HEK293 (cell line): Measurements from ENCODE around the gene COL18A1.

Source experiments
- ZNF138 ChIP-seq: fragments of 450-650 bp; formaldehyde crosslinking; IDR thresholded peaks from 2 replicates; pipeline ENCODE4 v1.5.1; 2016; ENCODE audit warnings: missing biosample characterization, missing genetic modification characterization, borderline replicate concordance
- ZNF423 ChIP-seq: fragments of 450-650 bp; formaldehyde crosslinking; IDR thresholded peaks from 2 replicates; pipeline ENCODE4 v1.5.1; 2016; ENCODE audit warnings: missing biosample characterization, missing genetic modification characterization
- TF ChIP-seq, protein P1 (sequence below): fragments of 450-650 bp; formaldehyde crosslinking; IDR thresholded peaks from 2 replicates; pipeline ENCODE4 v1.5.1; 2016; ENCODE audit warnings: missing biosample characterization, missing genetic modification characterization

DNA sequence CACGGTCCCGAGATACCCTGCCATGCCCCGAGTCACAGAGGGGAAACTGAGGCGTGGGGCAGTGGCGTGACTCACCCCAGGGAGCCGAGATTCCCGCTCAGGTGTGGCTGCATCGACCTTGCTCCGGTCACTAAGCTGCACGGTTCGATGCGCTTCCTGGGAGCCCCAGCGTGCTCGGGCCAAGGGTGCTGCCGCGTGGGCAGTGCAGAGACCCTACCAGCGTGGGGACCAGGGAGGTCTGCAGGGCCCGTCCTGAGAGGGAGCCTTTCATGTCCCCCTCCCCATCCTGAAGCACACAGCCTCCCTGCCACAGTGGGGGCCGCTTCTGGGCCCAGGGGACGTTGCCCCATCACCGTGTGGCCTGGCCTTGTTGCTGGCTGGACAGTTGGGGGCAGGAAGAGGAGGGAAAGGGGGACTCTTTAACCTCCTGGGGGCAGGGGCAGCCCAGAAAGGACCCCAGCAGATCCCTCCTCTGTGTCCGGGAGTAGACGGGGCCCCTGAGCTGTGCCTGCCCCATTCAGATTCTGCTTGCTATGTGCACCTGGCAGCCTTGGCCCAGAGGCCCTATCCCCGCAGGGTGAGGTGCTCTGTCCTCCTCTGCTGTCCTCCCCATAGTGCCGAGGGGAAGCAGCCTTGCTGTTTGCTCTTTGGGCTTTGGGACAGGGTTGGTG, 52.3 kb downstream of the COL18A1 start:
- TF ChIP-seq ZNF423 (tag by site-specific recombination) (no peak), ZNF138 (tag by site-specific recombination) (no peak)
- TF ChIP-seq, protein P1, sequence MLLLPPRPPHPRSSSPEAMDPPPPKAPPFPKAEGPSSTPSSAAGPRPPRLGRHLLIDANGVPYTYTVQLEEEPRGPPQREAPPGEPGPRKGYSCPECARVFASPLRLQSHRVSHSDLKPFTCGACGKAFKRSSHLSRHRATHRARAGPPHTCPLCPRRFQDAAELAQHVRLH (tag by site-specific recombination): no peak
